Caco-2 (cell line): ENCODE results near the gene BCO2. TPM values are rescaled to one million over a fixed set of nuclear protein-coding genes. Genes with fewer than 3 reads are reported as not detected.

Experiments
- BruUV-seq: library from RNA; stranded (reverse); fragments of 400-500 nt; replicated peaks from 2 replicates; lab custom pipeline; 2021; lab: Mats Ljungman, UMichigan
- CTCF ChIA-PET: fragments of 300-600 bp; sonication (Branson Sonifier 250); formaldehyde crosslinking; loops from one replicate; lab custom pipeline; 2022; ENCODE audit warnings: antibody characterized with exemption; lab: Charles Lee
- POLR2A ChIA-PET: fragments of 300-600 bp; sonication (Branson Sonifier 250); formaldehyde crosslinking; loops from one replicate; lab custom pipeline; 2022; ENCODE audit warnings: antibody characterized with exemption; lab: Charles Lee
- DNase-seq, 2 experiments: peaks; one replicate each; pipeline versions ENCODE4 v3.0.0 to v3.0.0-alpha.2; 2020 to 2022
- H3K27me3 ChIP-seq: replicated peaks from 2 replicates; pipeline ENCODE4 v1.6.0; 2011; ENCODE audit warnings: low read length; ENCODE audit not compliant: control insufficient read depth, insufficient read depth
- H3K36me3 ChIP-seq: 2 replicates; pipeline ENCODE4 v1.5.1; 2011; ENCODE audit warnings: low read length; ENCODE audit not compliant: control insufficient read depth, insufficient read depth
- H3K4me1 ChIP-seq: fragments of 250-450 bp; sonication (Bioruptor Pico); 2 replicates; pipeline ENCODE4 v1.5.1; 2020; ENCODE audit warnings: mild to moderate bottlenecking
- H3K4me3 ChIP-seq: 2 replicates; pipeline ENCODE4 v1.5.1; 2011; ENCODE audit warnings: low read depth, mild to moderate bottlenecking, control low read depth, low read length
- H3K9me3 ChIP-seq: fragments of 250-450 bp; sonication (Bioruptor Pico); 2 replicates; pipeline ENCODE4 v1.5.1; 2020; ENCODE audit warnings: mild to moderate bottlenecking, moderate library complexity
- H3K27ac Mint-ChIP-seq: one replicate; pipeline ENCODE4 v1.8.0; 2022; ENCODE audit warnings: mixed read lengths; ENCODE audit not compliant: unreplicated experiment
- H3K27me3 Mint-ChIP-seq: one replicate; pipeline ENCODE4 v1.8.0; 2022; ENCODE audit warnings: mixed read lengths; ENCODE audit not compliant: insufficient read depth, unreplicated experiment
- H3K36me3 Mint-ChIP-seq: one replicate; pipeline ENCODE4 v1.8.0; 2022; ENCODE audit warnings: mild to moderate bottlenecking, mixed read lengths; ENCODE audit not compliant: insufficient read depth, unreplicated experiment
- H3K4me1 Mint-ChIP-seq: one replicate; pipeline ENCODE4 v1.8.0; 2022; ENCODE audit warnings: low read depth, mixed read lengths; ENCODE audit not compliant: unreplicated experiment
- H3K4me3 Mint-ChIP-seq: one replicate; pipeline ENCODE4 v1.8.0; 2022; ENCODE audit warnings: mild to moderate bottlenecking, moderate library complexity, mixed read lengths; ENCODE audit not compliant: unreplicated experiment
- H3K9me3 Mint-ChIP-seq: one replicate; pipeline ENCODE4 v1.8.0; 2022; ENCODE audit warnings: mixed read lengths; ENCODE audit not compliant: unreplicated experiment
- intact Hi-C: fragments of 100-400 bp; cut with micrococcal nuclease; formaldehyde crosslinking; loops from one replicate; pipeline ENCODE4 v1.10.0; 2022; ENCODE audit not compliant: unreplicated experiment
- total RNA-seq: library from RNA; stranded (reverse); gene quantifications from 2 replicates; pipeline ENCODE4 v1.2.3, GENCODE V29; 2022
- TF ChIP-seq, protein P1 (sequence below), 2 experiments: fragments of 200-600 bp in 1 of 2; IDR thresholded peaks; 1 replicate in 1 of 2; 2 replicates in 1 of 2; pipeline versions ENCODE4 v1.5.1 to v1.8.0; 2011 to 2022; ENCODE audit warnings: antibody characterized with exemption in 1 of 2, control low read depth in 1 of 2, inconsistent platforms in 1 of 2, low read depth in 1 of 2, low read length in 1 of 2, mild to moderate bottlenecking in 1 of 2, moderate library complexity in 1 of 2; ENCODE audit not compliant: insufficient read depth in 1 of 2, severe bottlenecking in 1 of 2, unreplicated experiment in 1 of 2

Gene BCO2
- total RNA-seq, 1 experiment from 2014 or later: 2.2 TPM

DNA sequence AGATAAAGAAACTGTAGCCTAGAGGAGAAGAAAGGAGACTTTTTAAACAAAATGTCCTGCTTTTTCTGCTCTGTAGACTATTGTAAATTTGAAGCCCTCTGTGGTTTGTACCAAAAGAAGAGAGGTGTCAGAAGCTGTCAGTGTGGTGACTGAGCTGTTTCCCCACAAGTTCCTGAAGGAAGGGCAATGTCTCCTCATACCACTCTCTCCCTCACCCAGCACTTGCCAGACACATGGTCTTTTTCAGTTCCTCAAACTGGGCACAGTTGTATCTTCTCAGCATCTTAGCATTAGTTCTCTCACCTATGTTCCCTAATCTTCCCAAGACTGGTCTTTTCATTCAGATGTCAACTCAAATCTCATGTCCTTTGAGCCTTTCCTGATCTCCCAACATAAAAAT lies 4.3 kb downstream of the BCO2 start:
- ChIA-PET CTCF (no interaction called here), POLR2A (no interaction called here)
- TF ChIP-seq, protein P1, sequence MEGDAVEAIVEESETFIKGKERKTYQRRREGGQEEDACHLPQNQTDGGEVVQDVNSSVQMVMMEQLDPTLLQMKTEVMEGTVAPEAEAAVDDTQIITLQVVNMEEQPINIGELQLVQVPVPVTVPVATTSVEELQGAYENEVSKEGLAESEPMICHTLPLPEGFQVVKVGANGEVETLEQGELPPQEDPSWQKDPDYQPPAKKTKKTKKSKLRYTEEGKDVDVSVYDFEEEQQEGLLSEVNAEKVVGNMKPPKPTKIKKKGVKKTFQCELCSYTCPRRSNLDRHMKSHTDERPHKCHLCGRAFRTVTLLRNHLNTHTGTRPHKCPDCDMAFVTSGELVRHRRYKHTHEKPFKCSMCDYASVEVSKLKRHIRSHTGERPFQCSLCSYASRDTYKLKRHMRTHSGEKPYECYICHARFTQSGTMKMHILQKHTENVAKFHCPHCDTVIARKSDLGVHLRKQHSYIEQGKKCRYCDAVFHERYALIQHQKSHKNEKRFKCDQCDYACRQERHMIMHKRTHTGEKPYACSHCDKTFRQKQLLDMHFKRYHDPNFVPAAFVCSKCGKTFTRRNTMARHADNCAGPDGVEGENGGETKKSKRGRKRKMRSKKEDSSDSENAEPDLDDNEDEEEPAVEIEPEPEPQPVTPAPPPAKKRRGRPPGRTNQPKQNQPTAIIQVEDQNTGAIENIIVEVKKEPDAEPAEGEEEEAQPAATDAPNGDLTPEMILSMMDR (IDR thresholded peaks at IDR 0.05; ENCODE audit: insufficient read depth in 1 of 2, low read depth in 1 of 2, low read length in 1 of 2, severe bottlenecking in 1 of 2, unreplicated experiment in 1 of 2): no peak
- H3K36me3 Mint-ChIP-seq: peaks cover 6% of the 10 kb centered on the region
- no peaks in the 10 kb centered on the region for H3K9me3 ChIP-seq
- H3K4me3 ChIP-seq: no peak overlapping the region
- H3K36me3 ChIP-seq: no peaks in the 10 kb centered on the region
- BruUV-seq: no TSS peak
- H3K27me3 Mint-ChIP-seq: peaks cover 14% of the 10 kb centered on the region
- no peak overlapping the region for H3K4me3 Mint-ChIP-seq
- peaks cover 14% of the 10 kb centered on the region for H3K4me1 ChIP-seq
- no peaks in the 10 kb centered on the region for H3K27me3 ChIP-seq
- no peak overlapping the region for H3K27ac Mint-ChIP-seq
- peaks cover 19% of the 10 kb centered on the region for H3K4me1 Mint-ChIP-seq
- H3K9me3 Mint-ChIP-seq: no peaks in the 10 kb centered on the region
- intact Hi-C loops: no loop called here
- no peak for DNase-seq

DNA sequence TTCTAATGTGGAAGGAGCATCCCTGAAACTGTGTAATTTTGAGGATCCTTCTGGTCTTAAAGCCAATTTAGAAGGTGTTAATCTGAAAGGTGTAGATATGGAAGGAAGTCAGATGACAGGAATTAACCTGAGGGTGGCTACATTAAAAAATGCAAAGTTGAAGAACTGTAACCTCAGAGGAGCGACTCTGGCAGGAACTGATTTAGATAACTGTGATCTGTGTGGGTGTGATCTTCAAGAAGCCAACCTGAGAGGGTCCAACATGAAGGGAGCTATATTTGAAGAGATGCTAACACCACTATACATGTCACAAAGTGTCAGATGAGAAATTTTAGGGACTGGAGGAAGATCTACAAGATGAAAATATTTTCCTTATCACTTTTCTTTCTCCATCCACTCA lies 7.6 kb downstream of the BCO2 start:
- H3K4me1 ChIP-seq: no peaks in the 10 kb centered on the region
- no TSS peak for BruUV-seq
- H3K9me3 ChIP-seq: no peaks in the 10 kb centered on the region
- H3K27me3 ChIP-seq: no peaks in the 10 kb centered on the region
- DNase-seq: no peak
- no peaks in the 10 kb centered on the region for H3K36me3 Mint-ChIP-seq
- no peaks in the 10 kb centered on the region for H3K36me3 ChIP-seq
- H3K4me3 ChIP-seq: no peak overlapping the region
- intact Hi-C loops: no loop called here
- H3K27me3 Mint-ChIP-seq: peaks cover 9% of the 10 kb centered on the region
- no peaks in the 10 kb centered on the region for H3K9me3 Mint-ChIP-seq
- H3K4me3 Mint-ChIP-seq: no peak overlapping the region
- H3K4me1 Mint-ChIP-seq: no peaks in the 10 kb centered on the region
- TF ChIP-seq, protein P1 (IDR thresholded peaks at IDR 0.05; ENCODE audit: insufficient read depth in 1 of 2, low read depth in 1 of 2, low read length in 1 of 2, severe bottlenecking in 1 of 2, unreplicated experiment in 1 of 2): no peak
- ChIA-PET CTCF (no interaction called here), POLR2A (no interaction called here)
- H3K27ac Mint-ChIP-seq: no peak overlapping the region

DNA sequence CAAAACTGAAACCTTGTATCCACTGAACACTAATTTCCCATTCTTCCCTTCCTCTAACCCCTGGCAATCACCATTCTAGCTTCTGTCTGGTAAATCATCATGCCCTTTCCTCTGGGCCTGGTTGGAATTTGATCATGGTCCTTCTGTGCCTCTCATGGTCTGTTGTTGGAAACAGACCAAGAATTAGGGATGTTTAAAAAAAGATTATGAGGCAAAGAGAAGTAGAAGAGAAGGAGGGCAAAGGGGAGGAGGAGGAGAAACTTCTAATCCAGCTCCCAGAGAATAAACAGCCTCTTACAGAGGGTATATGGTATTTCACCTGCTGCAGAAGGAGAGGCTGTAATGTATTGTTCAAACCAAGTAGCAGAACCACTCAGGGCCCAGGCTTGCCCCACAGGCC lies 10.6 kb downstream of the BCO2 start:
- no peak overlapping the region for H3K4me3 Mint-ChIP-seq
- H3K4me1 ChIP-seq: no peaks in the 10 kb centered on the region
- H3K4me1 Mint-ChIP-seq: peaks cover 8% of the 10 kb centered on the region
- H3K9me3 ChIP-seq: no peaks in the 10 kb centered on the region
- no peaks in the 10 kb centered on the region for H3K36me3 Mint-ChIP-seq
- BruUV-seq: no TSS peak
- no peaks in the 10 kb centered on the region for H3K27me3 ChIP-seq
- TF ChIP-seq, protein P1 (IDR thresholded peaks at IDR 0.05; ENCODE audit: insufficient read depth in 1 of 2, low read depth in 1 of 2, low read length in 1 of 2, severe bottlenecking in 1 of 2, unreplicated experiment in 1 of 2): no peak
- CTCF ChIA-PET: interaction anchor here (0.5 to 1.2 kb wide), 2 partner anchors 11 to 69 kb away, joined by 3 read pairs; partner anchors contain the start of gene BCO2
- intact Hi-C loops: no loop called here
- no peak overlapping the region for H3K27ac Mint-ChIP-seq
- DNase-seq: no peak
- no peaks in the 10 kb centered on the region for H3K9me3 Mint-ChIP-seq
- H3K36me3 ChIP-seq: no peaks in the 10 kb centered on the region
- no peak overlapping the region for H3K4me3 ChIP-seq
- POLR2A ChIA-PET: no interaction called here
- peaks cover 5% of the 10 kb centered on the region for H3K27me3 Mint-ChIP-seq
